UCSD-AML1 (cell line): Measurements from ENCODE around the gene IGF2.

Experiments
- DNase-seq: peaks from one replicate; lab custom pipeline; 2025; ENCODE audit not compliant: unreplicated experiment; lab: John Stamatoyannopoulos, UW

The IGF2 gene

DNA sequence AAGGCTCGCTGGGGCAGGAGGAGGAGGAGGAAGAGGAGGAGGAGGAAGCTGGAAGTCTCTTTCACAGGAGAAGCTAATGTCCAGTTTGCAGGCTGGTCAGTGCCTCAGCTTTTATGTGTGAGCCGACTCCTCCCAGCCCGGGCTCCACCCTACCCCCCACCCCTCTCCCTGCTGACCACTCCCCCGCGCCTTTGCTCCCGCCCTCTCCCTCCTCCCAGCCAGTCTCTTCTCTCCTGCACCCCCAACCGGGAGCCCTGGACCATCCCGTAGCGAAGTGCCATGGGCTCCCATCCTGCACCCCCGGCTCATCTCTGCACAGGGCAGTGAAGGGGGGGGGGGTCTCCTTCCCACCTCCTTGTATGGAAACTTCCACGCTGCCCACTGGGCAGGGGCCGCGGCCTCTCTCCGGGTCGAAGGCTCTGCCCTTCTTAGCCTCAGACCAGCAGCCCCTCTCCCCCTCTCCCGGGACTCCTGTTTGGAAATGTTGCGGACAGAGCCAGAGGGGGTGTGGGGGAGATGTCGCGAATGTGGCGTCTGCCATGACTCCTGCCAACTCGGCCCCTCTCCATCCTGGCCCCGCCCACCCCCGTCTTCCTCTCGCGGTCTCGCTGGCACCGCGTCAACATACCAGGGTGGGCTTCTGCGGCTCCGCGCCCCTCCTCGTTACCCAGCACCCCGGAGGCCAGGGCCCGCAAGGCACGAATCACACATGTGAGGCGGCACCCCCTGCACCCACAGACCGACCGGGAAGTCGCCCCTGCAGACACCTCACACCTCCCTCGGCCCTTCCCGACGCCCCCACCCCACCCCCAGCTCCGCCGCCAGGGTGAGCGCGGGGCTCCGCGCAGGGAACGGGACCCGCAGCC lies 1.8 kb downstream of the IGF2 start:
- no peak for DNase-seq

DNA sequence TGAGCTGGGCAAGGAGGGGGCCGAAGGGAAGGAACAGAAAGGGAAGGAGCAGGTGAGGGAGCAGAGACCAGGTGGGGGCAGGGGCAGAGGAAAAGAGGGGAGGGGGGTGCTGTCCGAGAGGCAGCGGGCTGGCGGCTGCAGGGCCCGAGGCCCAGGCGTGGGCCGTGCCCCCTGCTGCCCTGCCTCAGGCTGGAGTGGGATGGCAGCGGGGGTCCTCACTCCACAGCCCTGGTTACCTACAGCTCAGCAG lies 2.3 kb downstream of the IGF2 start:
- no peak for DNase-seq

DNA sequence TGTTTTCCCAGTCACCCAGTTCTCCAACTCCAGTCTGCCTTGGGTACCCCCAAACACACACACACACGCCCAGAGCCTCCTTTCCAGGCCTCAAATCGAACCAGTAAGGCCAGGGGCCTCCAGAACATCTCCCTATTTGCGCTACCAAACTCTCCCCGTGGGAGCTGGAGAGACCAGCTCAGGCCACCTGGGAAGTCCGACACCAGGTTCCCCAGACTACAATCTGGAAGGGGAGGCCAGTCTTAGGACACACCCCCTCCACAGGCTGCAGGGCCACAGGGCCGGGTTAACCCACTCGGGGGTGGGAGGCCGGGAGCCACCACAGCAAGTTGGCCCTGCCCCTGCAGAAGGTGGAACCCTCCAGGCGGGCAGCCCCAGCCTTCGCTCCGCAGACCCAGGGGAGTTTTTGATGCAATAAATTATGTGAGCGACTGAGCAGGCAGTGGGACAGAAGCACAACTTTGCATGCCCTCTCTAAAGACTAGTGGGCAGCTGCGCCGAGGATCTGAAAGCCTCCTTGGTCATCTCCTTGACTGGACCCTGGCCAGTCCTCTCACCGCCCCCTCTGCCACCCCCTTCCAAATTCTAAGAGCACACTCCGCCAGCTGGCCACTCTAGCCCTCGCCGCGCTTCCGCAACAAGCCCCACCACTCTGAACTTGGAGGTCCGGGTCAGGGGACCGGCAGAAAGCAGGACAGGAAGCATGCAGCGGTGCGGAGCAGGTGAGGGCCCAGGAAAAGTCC lies 2.8 kb downstream of the IGF2 start:
- no peak for DNase-seq

- no peak for DNase-seq
These were observed 3.5 kb downstream of the IGF2 start for GRCh38 chr11:2135648-2136201.

GRCh38 chr11:2135018-2135569 lies 4.1 kb downstream of the IGF2 start:
- DNase-seq = no peak

DNA sequence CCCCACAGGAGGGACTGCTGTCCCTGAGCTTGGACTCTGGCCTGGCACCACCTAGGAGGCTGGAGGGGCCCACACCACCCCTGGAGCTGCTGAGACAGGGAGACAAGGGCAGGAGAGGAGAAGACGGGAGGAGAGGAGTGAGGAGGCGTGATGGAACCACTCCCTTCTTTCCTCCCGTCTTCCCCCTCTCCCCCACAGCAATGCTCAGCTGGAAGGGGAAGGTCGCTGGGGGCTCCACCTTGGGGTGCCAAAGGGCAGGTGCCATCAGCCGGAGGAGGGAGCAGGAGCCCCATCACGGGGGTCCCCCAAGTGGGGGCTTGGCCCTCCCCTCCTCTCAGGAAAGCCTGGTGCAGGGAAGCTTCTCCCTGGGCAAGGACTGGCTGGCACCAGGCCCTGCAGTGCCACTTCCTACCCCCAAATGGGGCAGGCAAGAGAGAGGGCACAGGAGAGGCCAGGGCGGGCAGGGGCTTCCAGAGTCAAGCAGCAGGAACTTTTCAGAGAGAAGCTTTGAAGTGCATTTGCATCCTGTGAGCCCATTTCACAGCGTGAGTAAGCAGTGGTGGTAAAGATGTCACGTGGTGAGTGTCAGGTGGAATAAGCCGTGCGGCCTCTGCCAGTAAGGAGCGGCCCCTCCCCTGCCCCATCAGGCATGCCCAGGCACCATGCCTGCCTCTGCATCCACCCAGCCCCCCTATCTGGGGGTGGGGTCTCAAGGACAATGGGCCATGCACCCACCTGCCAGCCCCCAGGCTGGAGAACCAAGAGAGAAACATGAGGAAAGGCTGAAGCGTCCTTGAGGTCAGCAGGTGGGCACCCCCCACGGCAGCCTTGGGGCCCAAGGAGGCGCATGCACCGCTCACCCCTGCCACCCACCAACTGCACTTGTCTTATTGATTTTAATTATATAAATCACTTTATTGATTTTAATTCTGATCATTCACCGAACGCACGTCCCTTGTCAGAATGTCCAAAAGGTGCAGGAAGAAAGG lies 4.9 kb downstream of the IGF2 start:
- DNase-seq = no peak

DNA sequence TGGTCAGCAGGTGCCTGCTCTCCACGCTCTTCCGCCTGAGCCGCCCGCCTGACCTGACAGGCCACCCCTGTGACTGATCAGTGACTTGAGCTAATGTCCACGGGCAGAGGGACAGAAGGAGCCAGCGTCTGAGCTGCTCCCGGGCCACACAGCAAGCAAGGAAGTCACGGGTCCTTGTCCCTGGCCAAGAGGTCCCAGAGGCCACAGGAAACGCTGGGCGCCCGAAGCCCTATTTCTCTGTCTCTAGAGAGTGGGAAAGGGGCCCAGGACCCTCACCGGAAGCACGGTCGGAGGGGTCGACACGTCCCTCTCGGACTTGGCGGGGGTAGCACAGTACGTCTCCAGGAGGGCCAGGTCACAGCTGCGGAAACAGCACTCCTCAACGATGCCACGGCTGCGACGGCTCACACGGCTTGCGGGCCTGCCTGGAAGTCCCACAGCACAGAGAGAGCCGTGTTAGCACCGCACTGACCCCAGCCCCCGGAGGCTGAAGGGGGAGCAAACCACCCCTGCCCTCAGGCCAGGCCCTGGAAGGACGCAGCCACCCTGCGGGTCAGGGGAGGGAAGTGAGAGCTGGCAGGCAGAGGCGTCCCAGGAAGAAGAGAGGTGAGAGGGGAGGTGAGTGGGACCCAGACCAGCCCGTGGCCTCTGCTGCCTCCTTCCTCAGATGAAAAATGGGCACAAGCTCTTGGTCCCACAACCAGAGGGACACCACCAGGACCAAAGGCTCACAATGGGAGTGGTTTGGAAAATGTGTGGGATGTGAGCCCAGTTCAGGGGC lies 5.8 kb downstream of the IGF2 start:
- no peak for DNase-seq

DNA sequence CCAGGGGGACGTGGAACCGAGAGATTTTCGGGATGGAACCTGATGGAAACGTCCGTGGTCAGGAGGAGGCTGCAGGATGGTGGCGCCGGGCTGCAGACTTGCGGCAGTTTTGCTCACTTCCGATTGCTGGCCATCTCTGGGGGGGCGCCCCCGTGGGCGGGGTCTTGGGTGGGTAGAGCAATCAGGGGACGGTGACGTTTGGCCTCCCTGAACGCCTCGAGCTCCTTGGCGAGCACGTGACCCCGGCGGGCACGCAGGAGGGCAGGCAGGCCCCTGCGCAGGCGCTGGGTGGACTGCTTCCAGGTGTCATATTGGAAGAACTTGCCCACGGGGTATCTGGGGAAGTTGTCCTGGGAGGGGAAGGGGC lies 6.3 kb downstream of the IGF2 start:
- DNase-seq = no peak

- no peak for DNase-seq
These were observed 6.9 kb downstream of the IGF2 start for GRCh38 chr11:2132246-2132645.

DNA sequence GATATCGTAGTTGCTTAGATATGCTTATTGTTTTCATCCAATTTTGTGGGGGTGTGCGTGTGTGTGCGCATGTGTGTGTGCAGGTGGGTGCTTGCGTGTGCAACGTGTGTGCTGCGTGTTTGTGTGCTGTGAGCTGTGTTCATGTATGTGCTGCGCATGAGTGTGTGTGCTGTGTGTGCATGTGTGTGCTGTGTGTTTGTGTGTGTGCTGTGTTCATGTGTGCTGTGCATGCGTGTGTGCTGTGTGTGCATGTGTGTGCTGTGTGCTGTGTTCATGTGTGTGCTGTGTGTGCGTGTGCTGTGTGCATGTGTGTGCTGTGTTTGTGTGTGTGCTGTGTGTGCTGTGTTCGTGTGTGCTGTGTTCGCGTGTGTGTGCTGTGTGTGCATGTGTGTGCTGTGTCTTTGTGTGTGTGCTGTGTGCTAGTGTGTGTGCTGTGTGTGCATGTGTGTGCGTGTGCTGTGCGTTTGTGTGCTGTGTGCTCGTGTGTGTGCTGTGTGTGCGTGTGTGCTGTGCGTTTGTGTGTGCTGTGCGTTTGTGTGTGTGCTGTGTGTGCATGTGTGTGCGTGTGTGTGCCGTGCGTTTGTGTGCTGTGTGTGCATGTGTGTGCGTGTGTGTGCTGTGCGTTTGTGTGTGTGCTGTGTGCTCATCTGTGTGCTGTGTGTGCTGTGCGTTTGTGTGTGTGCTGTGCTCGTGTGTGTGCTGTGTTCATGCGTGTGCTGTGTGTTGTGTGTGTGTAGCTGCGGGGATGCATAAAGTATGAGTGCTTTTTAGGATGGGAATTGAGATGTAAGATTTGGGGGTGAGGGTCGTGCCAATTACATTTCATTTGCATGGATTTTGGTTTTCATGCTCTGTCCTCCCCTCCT lies 7.6 kb downstream of the IGF2 start:
- DNase-seq = no peak

- no peak for DNase-seq
These were observed 8.3 kb downstream of the IGF2 start for GRCh38 chr11:2130881-2131352.

DNA sequence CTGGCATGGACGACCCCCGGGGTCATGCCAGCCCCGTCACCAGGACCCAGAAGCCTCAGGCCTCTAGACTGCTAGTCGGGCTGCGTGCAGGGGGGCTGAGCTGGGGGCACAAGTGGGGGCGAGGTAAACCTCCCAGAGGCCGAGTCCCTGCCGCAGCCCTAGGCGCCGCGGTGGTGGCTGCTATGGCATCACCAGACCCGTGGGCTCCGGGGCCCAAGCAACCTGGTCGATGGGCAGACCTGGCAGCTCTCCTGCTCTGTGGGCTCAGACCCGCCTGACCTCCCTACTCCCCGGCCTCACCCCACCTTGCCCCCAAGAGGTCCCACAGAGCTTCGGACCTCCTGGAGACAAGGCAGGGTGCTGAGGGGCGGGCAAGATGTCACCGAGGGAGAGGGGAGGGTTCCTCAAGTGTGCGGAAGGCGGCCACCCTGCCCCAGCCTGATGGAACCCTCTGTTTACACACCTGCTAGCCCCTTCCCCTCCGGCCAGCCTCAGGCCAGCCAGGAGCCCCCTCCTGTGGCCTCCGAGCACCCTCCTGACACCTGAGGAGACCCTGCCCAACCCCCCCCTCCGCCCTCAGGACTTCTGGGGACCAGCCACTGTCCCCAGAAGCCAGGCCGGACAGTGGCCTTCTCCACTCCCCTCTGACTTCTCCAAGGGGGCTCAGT lies 9.4 kb downstream of the IGF2 start:
- no peak for DNase-seq

- DNase-seq = no peak
These were observed 9.9 kb downstream of the IGF2 start for GRCh38 chr11:2129308-2129698.

GRCh38 chr11:2128511-2129307 lies 10.5 kb downstream of the IGF2 start:
- no peak for DNase-seq

GRCh38 chr11:2128130-2128510 lies 11.1 kb downstream of the IGF2 start:
- DNase-seq = no peak

GRCh38 chr11:2127482-2128129 lies 11.6 kb downstream of the IGF2 start:
- DNase-seq = no peak

DNA sequence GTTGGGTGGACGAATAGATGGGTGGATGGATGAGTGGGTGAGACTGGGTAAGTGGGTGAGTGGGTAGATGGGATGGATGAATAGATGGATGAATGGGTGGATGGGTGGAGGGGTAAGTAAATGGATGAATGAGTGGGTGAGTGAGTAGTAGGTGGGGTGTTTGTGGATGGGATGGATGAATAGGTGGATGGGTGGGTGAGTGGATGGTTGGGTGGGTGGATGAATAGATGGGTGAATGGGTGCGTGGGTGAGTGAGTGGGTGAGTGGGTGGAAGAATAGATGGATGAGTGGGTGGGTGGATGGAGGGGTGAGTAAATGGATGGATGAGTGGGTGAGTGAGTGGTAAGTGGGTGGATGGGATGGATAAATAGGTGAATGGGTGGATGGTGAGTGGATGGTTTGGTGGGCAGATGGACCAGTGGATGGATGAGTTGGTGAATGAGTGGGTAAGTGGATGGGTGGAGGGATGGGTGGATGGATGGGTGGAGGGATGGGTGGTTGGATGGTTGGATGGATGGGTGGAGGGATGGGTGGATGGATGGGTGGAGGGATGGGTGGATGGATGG lies 12.6 kb downstream of the IGF2 start:
- no peak for DNase-seq
